ENCODE measurements around the gene RIPPLY2.
"Not testable (repeated sequence)": the region's sequence is repeated elsewhere in the genome, so short reads cannot be mapped to it uniquely, and the experiment has no call there.

The RIPPLY2 gene

GRCh38 chr6:83860782-83861495 lies 7.8 kb downstream of the RIPPLY2 start:
- no peak for DNase-seq

DNA sequence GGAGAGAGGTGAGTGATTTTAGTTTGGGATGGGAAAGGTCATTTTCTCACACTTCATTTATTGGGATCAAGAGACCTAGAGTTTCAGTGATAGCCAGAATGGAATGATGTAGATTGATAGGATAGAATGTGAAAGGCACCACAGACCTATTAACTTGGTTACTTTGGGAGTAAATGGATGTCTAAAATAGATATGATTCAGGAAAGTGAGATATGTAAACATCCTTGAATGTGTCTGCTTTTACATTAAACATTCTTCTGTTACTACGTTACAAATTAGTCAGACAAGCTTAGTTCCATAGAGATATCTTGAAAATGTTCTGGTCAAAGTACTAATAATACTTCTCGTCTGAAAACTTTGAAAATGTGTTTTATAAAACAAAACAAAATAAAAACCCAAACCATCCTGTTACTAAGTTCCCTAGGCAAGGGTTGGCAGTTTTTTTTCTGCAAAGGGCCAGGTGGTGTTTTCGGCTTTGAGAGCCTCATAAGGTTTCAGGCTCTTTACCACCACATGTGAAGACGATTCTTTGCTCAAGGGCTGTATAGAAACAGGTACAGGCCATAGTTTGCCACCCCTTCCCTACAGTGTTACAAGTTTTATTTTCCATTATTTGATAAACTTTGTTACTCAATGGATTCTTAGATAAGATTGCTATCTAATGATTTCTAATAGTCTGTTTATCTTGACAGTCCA lies 9.8 kb downstream of the RIPPLY2 start:
- DNase-seq, result no peak

DNA sequence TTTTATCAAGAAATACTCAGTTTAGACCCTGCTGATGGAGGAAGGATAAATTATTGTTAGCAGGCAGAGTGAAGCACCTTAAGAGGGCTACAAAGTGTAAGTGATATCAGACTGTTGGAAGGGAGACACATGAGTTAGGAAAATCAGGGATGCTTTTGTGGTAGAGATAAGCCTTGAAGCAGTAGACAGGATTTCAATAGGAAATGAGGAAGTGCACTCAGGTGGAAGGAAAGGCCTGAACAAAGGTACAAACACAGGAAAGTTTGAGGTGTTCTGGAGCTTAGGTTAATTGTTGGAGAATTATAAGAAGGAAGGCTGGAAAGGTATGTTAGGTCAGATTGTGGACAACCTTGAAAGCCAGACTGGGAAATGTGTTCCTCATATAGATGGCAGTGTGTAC lies 13.9 kb downstream of the RIPPLY2 start:
- no peak for DNase-seq

DNA sequence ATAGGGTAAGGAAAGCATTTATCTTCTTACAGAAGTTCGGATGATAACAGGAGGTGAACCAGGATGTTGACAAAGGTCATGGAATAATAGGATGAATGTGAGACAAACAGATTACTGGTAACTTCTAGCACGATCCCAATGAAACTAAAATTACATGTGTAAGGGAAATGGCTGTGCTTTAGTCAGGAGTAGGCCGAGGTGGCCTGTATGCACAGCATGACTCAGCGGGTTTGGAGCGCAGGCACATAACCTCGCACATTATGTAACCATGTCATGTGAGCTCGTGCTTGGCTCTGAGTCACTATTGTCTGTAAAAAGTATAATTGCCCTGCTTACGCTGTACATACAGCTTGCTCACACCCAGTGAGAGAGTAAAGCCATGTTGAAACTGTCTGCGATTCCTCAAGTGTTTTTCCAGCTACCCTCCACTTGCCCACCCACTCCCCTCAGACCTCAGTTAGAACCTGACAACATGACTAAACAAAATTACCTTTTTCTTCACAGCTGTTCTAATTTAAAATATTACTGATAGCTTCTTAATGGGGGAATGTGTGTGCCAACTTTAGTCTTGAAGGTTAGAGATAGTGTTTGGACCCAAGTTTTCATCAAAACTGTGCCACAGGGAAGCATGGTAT lies 14.5 kb downstream of the RIPPLY2 start:
- DNase-seq, result no peak

GRCh38 chr6:83868639-83869038 lies 15.5 kb downstream of the RIPPLY2 start:
- no peak for DNase-seq

DNA sequence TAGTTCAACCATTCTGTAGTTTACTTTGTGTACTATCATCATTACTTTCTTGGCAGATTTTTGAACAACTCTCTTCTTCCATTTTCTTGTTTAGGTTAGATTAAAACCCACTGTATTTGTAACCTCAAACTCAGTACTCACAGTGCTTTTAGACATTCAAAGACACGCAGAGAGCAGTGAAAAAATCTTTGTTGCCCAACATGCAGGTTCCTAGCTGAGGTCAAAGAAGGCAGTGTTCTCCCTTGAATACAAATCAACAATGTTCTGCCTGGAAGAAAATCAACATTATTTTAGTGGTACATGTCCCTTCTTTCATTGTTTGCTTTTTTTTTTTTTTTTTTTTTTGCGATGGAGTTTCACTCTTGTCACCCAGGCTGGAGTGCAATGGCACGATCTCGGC lies 17.5 kb downstream of the RIPPLY2 start:
- DNase-seq, result no peak

GRCh38 chr6:83872386-83873118 lies 19.4 kb downstream of the RIPPLY2 start:
- DNase-seq, result no peak

GRCh38 chr6:83873869-83874268 lies 20.7 kb downstream of the RIPPLY2 start:
- no peak for DNase-seq

GRCh38 chr6:83875843-83876242 lies 22.7 kb downstream of the RIPPLY2 start:
- no peak for DNase-seq

- no peak for DNase-seq
Measured at GRCh38 chr6:83878902-83879644, 25.9 kb downstream of the RIPPLY2 start.

GRCh38 chr6:83879746-83880145 lies 26.6 kb downstream of the RIPPLY2 start:
- DNase-seq, result no peak

- no peak for DNase-seq
Measured at GRCh38 chr6:83883240-83883639, 30.1 kb downstream of the RIPPLY2 start.

GRCh38 chr6:83884523-83884922 lies 31.4 kb downstream of the RIPPLY2 start:
- no peak for DNase-seq

GRCh38 chr6:83885984-83886383 lies 32.8 kb downstream of the RIPPLY2 start:
- DNase-seq, result no peak

GRCh38 chr6:83889621-83890020 lies 36.5 kb downstream of the RIPPLY2 start:
- DNase-seq, result no peak

DNA sequence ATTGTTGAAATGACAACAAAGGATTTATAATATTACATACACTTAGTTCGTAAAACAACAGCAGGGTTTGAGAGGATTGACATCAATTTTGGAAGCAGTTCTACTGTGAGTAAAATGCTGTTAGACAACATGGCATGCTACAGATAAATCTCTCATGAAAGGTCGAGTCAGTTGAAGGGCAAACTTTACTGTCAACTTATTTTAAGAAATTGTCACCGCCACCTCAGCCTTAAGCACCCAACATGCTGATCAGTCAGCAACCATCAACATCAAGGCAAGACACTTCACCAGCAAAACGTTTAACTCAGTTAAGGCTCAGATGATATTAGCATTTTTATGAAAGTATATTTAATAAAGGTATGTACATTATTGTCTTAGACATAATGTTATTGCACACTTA lies 37.4 kb downstream of the RIPPLY2 start:
- DNase-seq, result no peak

GRCh38 chr6:83891586-83891985 lies 38.4 kb downstream of the RIPPLY2 start:
- DNase-seq, result no peak

DNA sequence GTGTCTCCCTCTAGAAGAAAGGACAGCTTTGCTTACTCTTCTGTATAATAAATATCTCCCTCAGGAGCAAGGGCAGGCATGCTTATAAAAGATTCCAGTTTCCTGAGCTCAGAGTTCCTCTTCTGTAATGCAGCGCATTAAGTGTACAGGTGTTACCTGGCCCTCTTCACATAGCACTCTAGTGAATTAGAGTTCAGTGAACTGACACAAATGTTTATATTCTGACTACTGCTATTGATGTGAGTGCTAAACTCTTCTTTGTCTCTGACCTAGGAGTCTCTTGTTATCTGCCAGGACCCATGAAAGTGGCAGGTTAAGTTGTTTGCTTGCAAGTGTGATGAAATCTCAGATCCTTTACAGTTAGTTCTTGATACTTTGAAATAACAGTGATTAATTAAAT lies 39.9 kb downstream of the RIPPLY2 start:
- no peak for DNase-seq

DNA sequence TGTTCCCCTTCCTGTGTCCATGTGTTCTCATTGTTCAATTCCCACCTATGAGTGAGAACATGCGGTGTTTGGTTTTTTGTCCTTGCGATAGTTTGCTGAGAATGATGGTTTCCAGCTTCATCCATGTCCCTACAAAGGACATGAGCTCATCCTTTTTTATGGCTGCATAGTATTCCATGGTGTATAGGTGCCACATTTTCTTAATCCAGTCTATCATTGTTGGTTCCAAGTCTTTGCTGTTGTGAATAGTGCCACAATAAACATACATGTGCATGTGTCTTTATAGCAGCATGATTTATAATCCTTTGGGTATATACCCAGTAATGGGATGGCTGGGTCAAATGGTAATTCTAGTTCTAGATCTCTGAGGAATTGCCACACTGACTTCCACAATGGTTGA lies 43.9 kb downstream of the RIPPLY2 start:
- not testable (repeated sequence) for DNase-seq

DNA sequence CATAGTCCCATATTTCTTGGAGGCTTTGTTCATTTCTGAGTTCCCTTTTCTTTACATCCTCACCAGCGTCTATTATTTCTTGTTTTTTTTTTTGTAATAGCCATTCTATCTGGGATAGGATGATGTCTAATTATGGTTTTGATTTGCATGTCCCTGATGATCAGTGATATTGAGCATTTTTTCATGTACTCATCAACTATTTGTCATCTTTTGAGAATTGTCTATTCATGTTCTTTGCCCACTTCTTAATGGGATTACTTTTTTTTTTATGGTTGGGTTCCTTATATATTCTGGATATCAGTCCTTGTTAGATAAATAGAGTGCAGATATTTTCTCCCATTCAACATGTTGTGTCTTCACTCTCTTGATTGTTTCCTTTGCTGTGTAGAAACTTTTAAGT lies 48.5 kb downstream of the RIPPLY2 start:
- no peak for DNase-seq

DNA sequence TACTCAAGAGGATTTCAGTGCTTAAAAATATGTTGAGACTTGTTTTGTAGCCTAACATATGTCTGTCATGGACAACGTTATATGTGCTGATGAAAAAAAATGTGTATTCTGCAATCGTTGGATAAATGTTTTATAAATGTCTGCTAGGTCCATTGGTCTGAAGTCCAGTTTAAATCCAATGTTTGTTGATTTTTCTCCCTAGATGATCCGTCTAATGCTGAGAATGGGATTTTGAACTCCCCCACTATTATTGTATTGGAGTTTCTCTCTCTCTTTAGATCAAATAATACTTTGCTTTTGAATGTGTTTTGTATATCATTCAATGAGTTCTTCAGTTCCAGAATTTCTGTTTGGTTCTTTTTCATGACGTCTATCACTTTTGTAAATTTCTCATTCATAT lies 51.2 kb downstream of the RIPPLY2 start:
- DNase-seq, result no peak

DNA sequence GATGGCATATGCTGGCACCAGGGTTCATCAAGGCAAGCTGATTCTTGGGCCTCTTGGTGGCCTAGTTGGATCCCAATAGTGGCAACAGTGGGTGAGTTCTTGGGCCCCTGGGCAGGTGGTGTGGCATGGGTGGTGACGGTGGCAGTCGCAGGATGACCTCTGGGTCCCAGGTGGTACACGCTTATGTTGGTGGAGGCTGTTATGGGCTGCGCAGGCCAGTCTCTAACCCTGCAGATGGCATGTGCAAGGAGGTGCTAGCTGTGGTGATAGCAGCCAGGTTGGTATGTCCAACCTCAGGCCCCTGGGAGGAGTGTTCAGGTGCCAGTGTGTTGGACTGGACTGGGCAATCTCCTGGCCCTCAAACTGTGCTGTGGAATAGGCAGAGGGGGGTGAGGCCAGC lies 52.5 kb downstream of the RIPPLY2 start:
- no peak for DNase-seq

Data from activated T-cell treated with anti-CD3 and anti-CD28 coated beads for 4 hours (primary cell).